Omental fat pad (tissue), 4 donors: ENCODE data around the gene AP2A2. TPM values are rescaled to one million over a fixed set of nuclear protein-coding genes. Genes with fewer than 3 reads are reported as not detected.
"Not testable (repeated sequence)": the region's sequence is repeated elsewhere in the genome, so short reads cannot be mapped to it uniquely, and the experiment has no call there.

ENCODE experiments used
- ATAC-seq: fragments of 150-250 bp; one replicate; pipeline ENCODE4 v1.9.1; 2016; ENCODE audit warnings: mild to moderate bottlenecking, moderate library complexity; ENCODE audit not compliant: low FRiP score
- DNase-seq: peaks from one replicate; pipeline ENCODE4 v3.0.0-alpha.2; 2019; ENCODE audit warnings: low spot score
- CTCF ChIP-seq, 3 donors: fragments of 450-650 bp; IDR thresholded peaks; one replicate each; pipeline ENCODE4 v1.5.1; 2016 to 2017; ENCODE audit warnings: antibody characterized with exemption in 3 of 3, mild to moderate bottlenecking in 3 of 3, moderate library complexity in 2 of 3
- total RNA-seq, 4 donors: library from RNA; depleted of rRNA; stranded (reverse); fragments of >200 nt; gene quantifications; one replicate each; pipeline ENCODE4 v1.1.0, GENCODE V29; 2016

The AP2A2 gene
- total RNA-seq, 4 donors from 2014 or later, result 68.4 to 126 (median 99.2) TPM

- TF ChIP-seq CTCF (IDR thresholded peaks at IDR 0.05), result no peak
- ATAC-seq, result no peak
Measured at GRCh38 chr11:1015064-1015463, 89.4 kb downstream of the AP2A2 start.

GRCh38 chr11:1015826-1016545 is 90.3 kb downstream of the AP2A2 start:
- no peak for ATAC-seq
- TF ChIP-seq CTCF (IDR thresholded peaks at IDR 0.05), result no peak
- no peak for DNase-seq

More at GRCh38 chr11:1015064-1015463, 89.4 kb downstream of the AP2A2 start:
- no peak for DNase-seq

- peak; percentile 29 for ATAC-seq
- not testable (repeated sequence) for DNase-seq
Measured at GRCh38 chr11:1016610-1017126, 91.0 kb downstream of the AP2A2 start.

GRCh38 chr11:1017269-1018005 is 91.8 kb downstream of the AP2A2 start:
- ATAC-seq (peak; percentile 53), DNase-seq (no peak)
- no peak for TF ChIP-seq CTCF (IDR thresholded peaks at IDR 0.05)

- ATAC-seq (no peak), DNase-seq (no peak)
- TF ChIP-seq CTCF (IDR thresholded peaks at IDR 0.05), result no peak
Measured at GRCh38 chr11:1018091-1018490, 92.4 kb downstream of the AP2A2 start.

GRCh38 chr11:1019321-1019910 is 93.7 kb downstream of the AP2A2 start:
- TF ChIP-seq CTCF (IDR thresholded peaks at IDR 0.05), result no peak
- no peak for ATAC-seq

GRCh38 chr11:1020211-1020905 is 94.7 kb downstream of the AP2A2 start:
- DNase-seq, result no peak
- no peak for ATAC-seq
- TF ChIP-seq CTCF (IDR thresholded peaks at IDR 0.05), result no peak

More at GRCh38 chr11:1019321-1019910, 93.7 kb downstream of the AP2A2 start:
- DNase-seq, result no peak
